Thyroid gland (tissue), 4 donors: ENCODE measurements around the gene FARSA.

Experiments
- POLR2A ChIP-seq, 2 donors: fragments of 450-650 bp; IDR thresholded peaks; one replicate each; pipeline ENCODE4 v1.6.1; 2017; ENCODE audit warnings: antibody characterized with exemption in 2 of 2, mild to moderate bottlenecking in 2 of 2, moderate library complexity in 1 of 2
- TF ChIP-seq, protein P1 (sequence below), 6 experiments: fragments of 200-600 bp in 3 of 6; fragments of 450-650 bp in 3 of 6; sonication (generic) in 3 of 6; IDR thresholded peaks; one replicate each; pipeline ENCODE4 v1.5.1; 2016 to 2019; ENCODE audit warnings: antibody characterized with exemption in 6 of 6, mild to moderate bottlenecking in 2 of 6, inconsistent platforms in 1 of 6, moderate library complexity in 1 of 6

DNA sequence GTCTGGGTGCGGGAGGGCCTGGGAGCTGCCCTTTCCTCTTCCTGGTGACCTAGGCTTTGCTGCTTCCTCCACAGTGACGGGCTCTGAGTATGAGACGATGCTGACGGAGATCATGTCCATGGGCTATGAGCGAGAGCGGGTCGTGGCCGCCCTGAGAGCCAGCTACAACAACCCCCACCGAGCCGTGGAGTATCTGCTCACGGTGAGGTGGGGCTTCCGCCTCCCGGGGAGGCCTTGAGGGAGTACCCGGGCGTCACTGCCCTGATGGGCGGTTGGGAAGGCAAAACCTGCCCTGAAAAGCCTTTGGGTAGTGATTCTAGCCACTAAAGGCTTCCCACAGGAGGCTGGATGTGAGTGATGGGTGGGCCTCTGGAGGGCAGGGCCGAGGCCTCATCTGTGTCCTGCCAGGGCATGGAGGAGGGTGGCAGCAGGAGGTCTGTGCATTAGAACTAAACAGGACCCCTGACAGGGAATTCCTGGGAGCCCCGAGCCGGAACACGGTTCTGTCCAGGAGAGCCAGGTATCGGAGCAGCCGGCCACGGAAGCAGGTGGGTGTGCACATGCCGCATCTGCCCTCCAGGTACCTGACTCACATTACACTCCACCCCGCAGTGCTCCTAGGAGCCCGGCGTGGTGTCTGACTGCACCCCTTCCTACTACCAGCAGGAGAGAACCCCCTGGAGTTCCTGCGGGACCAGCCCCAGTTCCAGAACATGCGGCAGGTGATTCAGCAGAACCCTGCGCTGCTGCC, 15.3 kb upstream of the FARSA start:
- TF ChIP-seq, protein P1, sequence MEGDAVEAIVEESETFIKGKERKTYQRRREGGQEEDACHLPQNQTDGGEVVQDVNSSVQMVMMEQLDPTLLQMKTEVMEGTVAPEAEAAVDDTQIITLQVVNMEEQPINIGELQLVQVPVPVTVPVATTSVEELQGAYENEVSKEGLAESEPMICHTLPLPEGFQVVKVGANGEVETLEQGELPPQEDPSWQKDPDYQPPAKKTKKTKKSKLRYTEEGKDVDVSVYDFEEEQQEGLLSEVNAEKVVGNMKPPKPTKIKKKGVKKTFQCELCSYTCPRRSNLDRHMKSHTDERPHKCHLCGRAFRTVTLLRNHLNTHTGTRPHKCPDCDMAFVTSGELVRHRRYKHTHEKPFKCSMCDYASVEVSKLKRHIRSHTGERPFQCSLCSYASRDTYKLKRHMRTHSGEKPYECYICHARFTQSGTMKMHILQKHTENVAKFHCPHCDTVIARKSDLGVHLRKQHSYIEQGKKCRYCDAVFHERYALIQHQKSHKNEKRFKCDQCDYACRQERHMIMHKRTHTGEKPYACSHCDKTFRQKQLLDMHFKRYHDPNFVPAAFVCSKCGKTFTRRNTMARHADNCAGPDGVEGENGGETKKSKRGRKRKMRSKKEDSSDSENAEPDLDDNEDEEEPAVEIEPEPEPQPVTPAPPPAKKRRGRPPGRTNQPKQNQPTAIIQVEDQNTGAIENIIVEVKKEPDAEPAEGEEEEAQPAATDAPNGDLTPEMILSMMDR (IDR thresholded peaks at IDR 0.05), result no peak
- TF ChIP-seq POLR2A (IDR thresholded peaks at IDR 0.05), result no peak
